Effector memory CD8-positive, alpha-beta T cell (primary cell): ENCODE data around the gene ZSWIM8.

Experiments used
- ATAC-seq: fragments of 150-1000 bp; cut with Tn5 transposase; replicated peaks from 2 replicates; pipeline ENCODE4 v1.10.0; 2021; ENCODE audit warnings: mild to moderate bottlenecking, moderate library complexity
- DNase-seq, 3 experiments: peaks; one replicate each; pipeline ENCODE4 v3.0.0; 2021
- H3K27ac Mint-ChIP-seq, 2 donors: one replicate each; pipeline ENCODE4 v1.8.0; 2022; ENCODE audit warnings: mild to moderate bottlenecking in 2 of 2, mixed read lengths in 2 of 2, moderate library complexity in 2 of 2
- H3K27me3 Mint-ChIP-seq, 2 donors: one replicate each; pipeline ENCODE4 v1.8.0; 2022; ENCODE audit warnings: mixed read lengths in 2 of 2
- H3K36me3 Mint-ChIP-seq: one replicate; pipeline ENCODE4 v1.8.0; 2022; ENCODE audit warnings: mild to moderate bottlenecking, moderate library complexity, mixed read lengths; ENCODE audit not compliant: insufficient read depth
- H3K4me1 Mint-ChIP-seq, 2 donors: one replicate each; pipeline ENCODE4 v1.8.0; 2022; ENCODE audit warnings: low read depth in 2 of 2, mixed read lengths in 2 of 2
- H3K4me3 Mint-ChIP-seq, 2 donors: one replicate each; pipeline ENCODE4 v1.8.0; 2022; ENCODE audit warnings: mild to moderate bottlenecking in 2 of 2, mixed read lengths in 2 of 2, moderate library complexity in 2 of 2
- H3K9me3 Mint-ChIP-seq, 2 donors: one replicate each; pipeline ENCODE4 v1.8.0; 2022; ENCODE audit warnings: mixed read lengths in 2 of 2

The ZSWIM8 gene

GRCh38 chr10:73807471-73807870 lies 22.1 kb downstream of the ZSWIM8 start:
- ATAC-seq (no peak), DNase-seq (no peak)
- Mint-ChIP-seq H3K36me3 (peaks cover 80% of the 10 kb centered on the region), H3K9me3 (no peaks in the 10 kb centered on the region), H3K4me3 (no peak overlapping the region), H3K4me1 (peaks cover 33 to 48% of the 10 kb centered on the region in 2 donors), H3K27ac (peak overlapping the region in 1 of 2 donors; percentile 88), H3K27me3 (no peaks in the 10 kb centered on the region)

- Mint-ChIP-seq H3K36me3 (peaks cover 75% of the 10 kb centered on the region), H3K4me3 (no peak overlapping the region), H3K4me1 (peaks cover 33 to 48% of the 10 kb centered on the region in 2 donors), H3K9me3 (no peaks in the 10 kb centered on the region), H3K27me3 (no peaks in the 10 kb centered on the region), H3K27ac (no peak overlapping the region)
- DNase-seq (no peak), ATAC-seq (no peak)
These were observed 22.8 kb downstream of the ZSWIM8 start for GRCh38 chr10:73808021-73808815.

- H3K36me3 Mint-ChIP-seq: peaks cover 67% of the 10 kb centered on the region
- H3K27me3 Mint-ChIP-seq: no peaks in the 10 kb centered on the region
- H3K4me1 Mint-ChIP-seq: peaks cover 31 to 38% of the 10 kb centered on the region in 2 donors
- no peak overlapping the region for H3K27ac Mint-ChIP-seq
- DNase-seq (no peak), ATAC-seq (no peak)
- H3K9me3 Mint-ChIP-seq: no peaks in the 10 kb centered on the region
- H3K4me3 Mint-ChIP-seq: peak overlapping the region; percentile 19 to 88
These were observed 23.8 kb downstream of the ZSWIM8 start for GRCh38 chr10:73809061-73809818.

GRCh38 chr10:73810358-73810734 lies 24.9 kb downstream of the ZSWIM8 start:
- Mint-ChIP-seq H3K27me3 (no peaks in the 10 kb centered on the region), H3K27ac (peak overlapping the region; percentile 86 to 87), H3K4me1 (peaks cover 31 to 38% of the 10 kb centered on the region in 2 donors), H3K36me3 (peaks cover 62% of the 10 kb centered on the region), H3K9me3 (no peaks in the 10 kb centered on the region), H3K4me3 (peak overlapping the region; percentile 82 to 88)
- no peak for DNase-seq
- ATAC-seq: no peak

GRCh38 chr10:73810735-73811465 lies 25.5 kb downstream of the ZSWIM8 start:
- H3K27ac Mint-ChIP-seq: peak overlapping the region; percentile 86 to 87
- DNase-seq: peak in 2 of 3 experiments; percentile 45 to 49
- peaks cover 31 to 33% of the 10 kb centered on the region in 2 donors for H3K4me1 Mint-ChIP-seq
- H3K36me3 Mint-ChIP-seq: peaks cover 57% of the 10 kb centered on the region
- H3K27me3 Mint-ChIP-seq: no peaks in the 10 kb centered on the region
- peak overlapping the region; percentile 82 to 88 for H3K4me3 Mint-ChIP-seq
- H3K9me3 Mint-ChIP-seq: no peaks in the 10 kb centered on the region
- peak; percentile 28 for ATAC-seq

- H3K4me3 Mint-ChIP-seq: peak overlapping the region; percentile 57 to 88
- H3K4me1 Mint-ChIP-seq: peaks cover 18 to 22% of the 10 kb centered on the region in 2 donors
- peaks cover 42% of the 10 kb centered on the region for H3K36me3 Mint-ChIP-seq
These were observed 27.3 kb downstream of the ZSWIM8 start for GRCh38 chr10:73812657-73813056.

GRCh38 chr10:73813333-73813732 lies 27.9 kb downstream of the ZSWIM8 start:
- no peaks in the 10 kb centered on the region for H3K9me3 Mint-ChIP-seq
- DNase-seq (no peak), ATAC-seq (no peak)
- H3K27me3 Mint-ChIP-seq: no peaks in the 10 kb centered on the region
- peak overlapping the region; percentile 44 to 47 for H3K27ac Mint-ChIP-seq
- H3K4me3 Mint-ChIP-seq: no peak overlapping the region
- H3K4me1 Mint-ChIP-seq: peaks cover 14 to 21% of the 10 kb centered on the region in 2 donors
- H3K36me3 Mint-ChIP-seq: peaks cover 35% of the 10 kb centered on the region

More at GRCh38 chr10:73812657-73813056, 27.3 kb downstream of the ZSWIM8 start:
- Mint-ChIP-seq H3K9me3 (no peaks in the 10 kb centered on the region), H3K27me3 (no peaks in the 10 kb centered on the region), H3K27ac (peak overlapping the region; percentile 44 to 47)
- ATAC-seq (no peak), DNase-seq (no peak)

- Mint-ChIP-seq H3K4me1 (peaks cover 5 to 11% of the 10 kb centered on the region in 2 donors), H3K27me3 (no peaks in the 10 kb centered on the region), H3K9me3 (no peaks in the 10 kb centered on the region), H3K27ac (no peak overlapping the region), H3K4me3 (no peak overlapping the region), H3K36me3 (peaks cover 31% of the 10 kb centered on the region)
- DNase-seq (no peak), ATAC-seq (no peak)
These were observed 29.0 kb downstream of the ZSWIM8 start for GRCh38 chr10:73814276-73814895.

- Mint-ChIP-seq H3K36me3 (peaks cover 25% of the 10 kb centered on the region), H3K27ac (no peak overlapping the region), H3K4me1 (peaks cover under 1 to 4% of the 10 kb centered on the region in 2 donors), H3K27me3 (no peaks in the 10 kb centered on the region), H3K4me3 (no peak overlapping the region), H3K9me3 (no peaks in the 10 kb centered on the region)
- ATAC-seq (no peak), DNase-seq (no peak)
These were observed 29.7 kb downstream of the ZSWIM8 start for GRCh38 chr10:73814896-73815718.

- Mint-ChIP-seq H3K4me1 (peaks cover 0 to under 1% of the 10 kb centered on the region in 2 donors), H3K27ac (peak overlapping the region in 1 of 2 donors; percentile 49), H3K9me3 (no peaks in the 10 kb centered on the region), H3K36me3 (peaks cover 23% of the 10 kb centered on the region), H3K27me3 (no peaks in the 10 kb centered on the region), H3K4me3 (no peak overlapping the region)
- DNase-seq (no peak), ATAC-seq (no peak)
These were observed 30.3 kb downstream of the ZSWIM8 start for GRCh38 chr10:73815719-73816030.

- DNase-seq: no peak
- no peak overlapping the region for H3K4me3 Mint-ChIP-seq
- H3K9me3 Mint-ChIP-seq: no peaks in the 10 kb centered on the region
- H3K27ac Mint-ChIP-seq: peak overlapping the region; percentile 49 to 83
- no peaks in the 10 kb centered on the region for H3K27me3 Mint-ChIP-seq
- H3K4me1 Mint-ChIP-seq: no peaks in the 10 kb centered on the region
- H3K36me3 Mint-ChIP-seq: peaks cover 23% of the 10 kb centered on the region
- no peak for ATAC-seq
These were observed 31.7 kb downstream of the ZSWIM8 start for GRCh38 chr10:73816917-73817729.

- H3K27me3 Mint-ChIP-seq: no peaks in the 10 kb centered on the region
- H3K36me3 Mint-ChIP-seq: peaks cover 19% of the 10 kb centered on the region
- no peaks in the 10 kb centered on the region for H3K4me1 Mint-ChIP-seq
- peak overlapping the region; percentile 49 to 83 for H3K27ac Mint-ChIP-seq
- H3K4me3 Mint-ChIP-seq: no peak overlapping the region
- H3K9me3 Mint-ChIP-seq: no peaks in the 10 kb centered on the region
- no peak for DNase-seq
- ATAC-seq: no peak
These were observed 32.4 kb downstream of the ZSWIM8 start for GRCh38 chr10:73817826-73818225.
